Parathyroid adenoma (tissue), 2 donors: ENCODE measurements around the gene SLC25A34.
A peak's percentile ranks its signal among the peaks of the same experiment; 100 is the strongest.

Experiments
- H2AFZ ChIP-seq: fragments of 300-600 bp; sonication (generic); one replicate; pipeline ENCODE4 v1.7.0; 2017; ENCODE audit warnings: antibody characterized with exemption, mild to moderate bottlenecking
- H3K27ac ChIP-seq: fragments of 300-600 bp; sonication (generic); one replicate; pipeline ENCODE4 v1.7.0; 2017
- H3K27me3 ChIP-seq: fragments of 300-600 bp; sonication (generic); one replicate; pipeline ENCODE4 v1.7.0; 2017; ENCODE audit warnings: low read length; ENCODE audit not compliant: control insufficient read depth, insufficient read depth
- H3K36me3 ChIP-seq: fragments of 300-600 bp; sonication (generic); one replicate; pipeline ENCODE4 v1.7.0; 2017; ENCODE audit warnings: low read length; ENCODE audit not compliant: control insufficient read depth, insufficient read depth
- H3K4me1 ChIP-seq: fragments of 300-600 bp; sonication (generic); one replicate; pipeline ENCODE4 v1.7.0; 2017; ENCODE audit warnings: control low read depth
- H3K4me2 ChIP-seq: fragments of 300-600 bp; sonication (generic); one replicate; pipeline ENCODE4 v1.7.0; 2017; ENCODE audit warnings: low read length
- H3K4me3 ChIP-seq: fragments of 300-600 bp; sonication (generic); one replicate; pipeline ENCODE4 v1.7.0; 2017; ENCODE audit warnings: low read depth, low read length
- H3K79me2 ChIP-seq: fragments of 300-600 bp; sonication (generic); one replicate; pipeline ENCODE4 v1.7.0; 2017; ENCODE audit warnings: control low read depth
- H3K9ac ChIP-seq: fragments of 300-600 bp; sonication (generic); one replicate; pipeline ENCODE4 v1.7.0; 2017; ENCODE audit warnings: mild to moderate bottlenecking
- H3K9me3 ChIP-seq: fragments of 300-600 bp; sonication (generic); one replicate; pipeline ENCODE4 v1.7.0; 2017; ENCODE audit warnings: low read length; ENCODE audit not compliant: control insufficient read depth
- TF ChIP-seq, protein P1 (sequence below): fragments of 300-600 bp; sonication (generic); IDR thresholded peaks from one replicate; pipeline ENCODE4 v1.7.0; 2017; ENCODE audit warnings: antibody characterized with exemption, mild to moderate bottlenecking
- donor health status: primary hyperparathyroidism.

Gene SLC25A34

DNA sequence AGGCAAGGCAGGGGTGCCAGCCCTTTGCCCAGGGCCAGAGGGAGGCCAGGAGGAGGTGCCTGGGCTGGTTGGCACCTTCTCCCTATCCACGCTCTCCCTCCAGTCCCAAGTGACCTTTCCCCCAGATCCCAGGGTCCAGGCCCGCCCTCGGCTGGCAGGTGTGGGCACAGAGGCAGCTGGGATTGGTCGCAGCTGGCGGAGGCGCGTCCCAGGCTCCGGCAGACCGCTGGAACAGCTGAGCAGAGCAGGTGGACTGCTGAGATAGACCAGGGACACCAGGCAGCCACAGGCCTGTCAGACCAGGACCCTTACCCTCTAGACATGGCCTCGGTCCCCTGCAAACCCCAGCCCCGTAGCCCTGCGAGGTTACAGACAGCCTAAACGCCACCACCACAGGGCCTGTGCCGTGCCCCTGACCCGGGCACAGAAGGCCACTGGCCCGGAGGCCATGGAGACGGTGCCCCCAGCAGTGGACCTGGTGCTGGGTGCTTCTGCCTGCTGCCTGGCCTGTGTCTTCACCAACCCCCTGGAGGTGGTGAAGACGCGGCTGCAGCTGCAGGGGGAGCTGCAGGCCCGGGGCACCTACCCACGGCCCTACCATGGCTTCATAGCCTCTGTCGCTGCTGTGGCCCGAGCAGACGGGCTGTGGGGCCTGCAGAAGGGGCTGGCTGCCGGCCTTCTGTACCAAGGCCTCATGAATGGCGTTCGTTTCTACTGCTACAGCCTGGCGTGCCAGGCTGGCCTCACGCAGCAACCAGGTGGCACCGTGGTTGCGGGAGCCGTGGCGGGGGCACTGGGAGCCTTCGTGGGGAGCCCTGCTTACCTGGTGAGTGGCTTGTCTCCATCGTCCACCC lies at the start of gene SLC25A34:
TSS of gene SLC25A34 (plus strand) at position 221 of the 854 bp plus-strand sequence. CDS start at position 449, 228 bp downstream.
- Histone ChIP-seq H3K79me2 (no peaks in the 10 kb centered on the region), H3K9ac (no peak within 1 kb of the TSS), H3K4me3 (no peak within 1 kb of the TSS), H3K4me2 (peak within 1 kb of the TSS; percentile 62), H3K36me3 (no peaks in the 10 kb centered on the region), H2AFZ (no peak within 1 kb of the TSS), H3K27me3 (no peaks in the 10 kb centered on the region), H3K4me1 (peaks cover 14% of the 10 kb centered on the region), H3K9me3 (no peaks in the 10 kb centered on the region), H3K27ac (peak within 1 kb of the TSS; percentile 92)
- TF ChIP-seq, protein P1, sequence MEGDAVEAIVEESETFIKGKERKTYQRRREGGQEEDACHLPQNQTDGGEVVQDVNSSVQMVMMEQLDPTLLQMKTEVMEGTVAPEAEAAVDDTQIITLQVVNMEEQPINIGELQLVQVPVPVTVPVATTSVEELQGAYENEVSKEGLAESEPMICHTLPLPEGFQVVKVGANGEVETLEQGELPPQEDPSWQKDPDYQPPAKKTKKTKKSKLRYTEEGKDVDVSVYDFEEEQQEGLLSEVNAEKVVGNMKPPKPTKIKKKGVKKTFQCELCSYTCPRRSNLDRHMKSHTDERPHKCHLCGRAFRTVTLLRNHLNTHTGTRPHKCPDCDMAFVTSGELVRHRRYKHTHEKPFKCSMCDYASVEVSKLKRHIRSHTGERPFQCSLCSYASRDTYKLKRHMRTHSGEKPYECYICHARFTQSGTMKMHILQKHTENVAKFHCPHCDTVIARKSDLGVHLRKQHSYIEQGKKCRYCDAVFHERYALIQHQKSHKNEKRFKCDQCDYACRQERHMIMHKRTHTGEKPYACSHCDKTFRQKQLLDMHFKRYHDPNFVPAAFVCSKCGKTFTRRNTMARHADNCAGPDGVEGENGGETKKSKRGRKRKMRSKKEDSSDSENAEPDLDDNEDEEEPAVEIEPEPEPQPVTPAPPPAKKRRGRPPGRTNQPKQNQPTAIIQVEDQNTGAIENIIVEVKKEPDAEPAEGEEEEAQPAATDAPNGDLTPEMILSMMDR: no peak

DNA sequence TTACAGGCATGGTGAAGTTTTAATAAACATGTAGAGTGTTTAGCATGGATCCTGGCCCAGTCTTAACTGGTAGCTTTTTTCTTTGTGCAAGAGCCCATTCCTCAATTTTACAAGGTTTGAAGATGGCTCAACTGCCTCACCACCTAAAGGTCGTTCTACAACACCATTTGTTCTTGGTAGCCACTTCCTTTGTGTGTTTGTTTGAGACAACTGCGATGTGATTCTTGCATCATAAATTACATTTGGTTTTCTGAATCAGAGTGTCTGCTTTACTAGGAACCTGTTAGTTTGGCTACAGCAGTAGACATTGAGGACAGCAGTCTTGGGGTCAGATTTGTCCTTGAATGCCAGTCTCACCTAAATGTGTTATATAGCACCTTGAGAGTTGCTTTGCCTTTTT lies 48.6 kb upstream of the SLC25A34 start:
- H3K27me3 ChIP-seq: no peaks in the 10 kb centered on the region
- H3K4me3 ChIP-seq: no peak overlapping the region
- peaks cover 2% of the 10 kb centered on the region for H3K4me1 ChIP-seq
- no peak overlapping the region for H3K4me2 ChIP-seq
- no peaks in the 10 kb centered on the region for H3K36me3 ChIP-seq
- TF ChIP-seq, protein P1: no peak
- no peak overlapping the region for H3K27ac ChIP-seq
- no peak overlapping the region for H3K9ac ChIP-seq
- H3K9me3 ChIP-seq: no peaks in the 10 kb centered on the region
- no peak overlapping the region for H2AFZ ChIP-seq
- H3K79me2 ChIP-seq: peaks cover 25% of the 10 kb centered on the region

DNA sequence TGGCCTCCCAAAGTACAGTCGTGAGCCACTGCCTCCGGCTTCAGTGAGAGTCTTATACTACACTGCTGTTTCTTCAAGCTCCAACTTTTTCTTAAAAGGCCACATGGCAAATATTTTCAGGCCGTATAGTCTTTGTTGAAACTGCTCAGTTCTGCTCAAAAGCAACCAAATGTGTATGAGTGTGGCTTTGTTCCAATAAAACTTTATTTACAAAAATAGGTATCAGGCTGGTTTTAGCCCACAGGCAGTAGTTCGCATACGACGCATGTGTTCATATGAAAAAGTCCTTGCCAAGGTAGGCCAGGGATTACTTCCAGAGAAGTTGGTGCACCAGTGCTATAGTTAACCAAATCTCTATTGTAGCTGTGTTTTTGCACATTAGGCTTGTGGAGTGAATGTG lies 45.7 kb upstream of the SLC25A34 start:
- Histone ChIP-seq H3K4me1 (no peaks in the 10 kb centered on the region), H3K4me3 (no peak overlapping the region), H3K36me3 (no peaks in the 10 kb centered on the region), H3K27ac (no peak overlapping the region), H3K4me2 (no peak overlapping the region), H3K9ac (no peak overlapping the region), H2AFZ (no peak overlapping the region), H3K27me3 (no peaks in the 10 kb centered on the region), H3K79me2 (peaks cover 35% of the 10 kb centered on the region), H3K9me3 (no peaks in the 10 kb centered on the region)
- TF ChIP-seq, protein P1: no peak

DNA sequence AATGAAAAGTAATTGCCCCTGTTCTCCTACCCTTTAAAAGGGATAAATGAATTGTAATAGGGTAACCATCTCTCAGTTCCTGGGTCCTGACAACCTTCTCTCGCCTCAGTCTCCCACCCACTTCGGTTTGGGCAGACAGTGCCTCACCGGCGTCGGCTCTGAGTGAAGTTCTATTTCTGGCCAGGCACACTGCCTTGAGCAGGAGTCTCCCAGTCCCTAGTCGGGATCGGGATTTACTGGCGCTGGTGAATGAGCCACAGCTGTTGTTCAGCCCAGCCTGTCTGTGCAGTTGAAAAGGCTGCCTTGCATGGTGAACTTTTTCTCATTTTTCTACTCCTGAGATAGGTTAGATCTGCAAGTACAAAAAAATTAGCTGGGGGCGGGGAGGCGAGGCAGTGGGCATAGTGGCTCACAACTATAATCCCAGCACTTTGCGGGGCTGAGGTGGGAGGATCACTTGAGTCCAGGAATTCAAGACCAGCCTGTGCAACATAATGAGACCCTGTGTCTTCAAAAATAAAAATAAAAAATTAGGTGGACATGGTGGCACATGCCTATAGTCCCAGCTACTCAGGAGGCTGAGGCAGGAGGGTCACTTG lies 44.5 kb upstream of the SLC25A34 start:
- H3K9ac ChIP-seq: no peak overlapping the region
- H3K27ac ChIP-seq: no peak overlapping the region
- no peaks in the 10 kb centered on the region for H3K36me3 ChIP-seq
- H3K4me3 ChIP-seq: no peak overlapping the region
- no peak overlapping the region for H3K4me2 ChIP-seq
- no peaks in the 10 kb centered on the region for H3K9me3 ChIP-seq
- TF ChIP-seq, protein P1: no peak
- H3K27me3 ChIP-seq: no peaks in the 10 kb centered on the region
- H3K79me2 ChIP-seq: peaks cover 31% of the 10 kb centered on the region
- no peaks in the 10 kb centered on the region for H3K4me1 ChIP-seq
- no peak overlapping the region for H2AFZ ChIP-seq
